ENCODE data around the gene ACHE.

GRCh38 chr7:100865938-100866728 lies 29.6 kb downstream of the ACHE start:
- TF ChIP-seq ZFP3 (CRISPR knock-in tag; IDR thresholded peaks at IDR 0.05) (no peak), ZNF565 (CRISPR knock-in tag; conservative IDR thresholded peaks at IDR 0.05; ENCODE audit: low read depth) (no peak)

All from SK-N-SH treated with all-trans-retinoic acid at 6 μM for 48 hours (cell line).